GM06990 (cell line): ENCODE measurements around the gene ADK.
"Not testable (repeated sequence)": the region's sequence is repeated elsewhere in the genome, so short reads cannot be mapped to it uniquely, and the experiment has no call there.

Source experiments
- DNase-seq: peaks from one replicate; pipeline ENCODE4 v3.0.0-alpha.2; 2011; ENCODE audit not compliant: insufficient read length; ENCODE audit errors: extremely low read depth
- H3K27me3 ChIP-seq: replicated peaks from 2 replicates; pipeline ENCODE4 v1.6.0; 2011; ENCODE audit warnings: low read length; ENCODE audit not compliant: control insufficient read depth, insufficient read depth
- H3K36me3 ChIP-seq: 2 replicates; pipeline ENCODE4 v1.5.1; 2011; ENCODE audit warnings: low read length; ENCODE audit not compliant: control insufficient read depth, insufficient read depth
- H3K4me3 ChIP-seq: replicated peaks from 2 replicates; pipeline ENCODE4 v1.5.1; 2011; ENCODE audit warnings: low read depth, mild to moderate bottlenecking, control low read depth, low read length
- CTCF ChIP-seq: IDR thresholded peaks from 2 replicates; pipeline ENCODE4 v1.5.1; 2011; ENCODE audit warnings: low read length, control low read depth, mild to moderate bottlenecking, inconsistent platforms; ENCODE audit not compliant: insufficient read depth, poor library complexity, severe bottlenecking

The ADK gene

DNA sequence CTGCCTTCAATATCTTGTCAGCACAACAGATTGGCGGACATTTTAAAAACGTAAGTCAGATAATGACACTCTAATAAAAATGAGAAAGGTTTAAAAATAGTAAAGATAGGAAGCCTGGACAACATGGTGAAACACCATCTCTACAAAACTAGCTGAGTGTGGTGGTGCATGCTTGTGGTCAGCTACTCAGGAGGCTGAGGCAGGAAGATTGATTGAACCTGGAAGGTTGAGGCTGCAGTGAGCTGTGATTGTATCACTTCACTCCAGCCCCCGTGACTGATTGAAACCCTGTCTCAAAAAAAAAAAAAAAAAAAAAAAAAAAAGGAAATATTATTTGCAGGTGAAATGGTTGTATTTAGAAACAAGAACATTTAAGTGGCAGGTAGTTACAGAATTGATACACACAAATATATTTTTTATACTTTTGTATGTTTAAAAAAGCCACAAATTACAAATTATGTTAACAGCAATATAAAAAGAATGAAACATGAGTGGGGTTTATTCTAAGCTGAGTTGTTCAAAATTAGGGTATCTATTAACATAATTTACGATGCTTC, 141.9 kb downstream of the ADK start:
- no peak for TF ChIP-seq CTCF
- DNase-seq, result no peak
- Histone ChIP-seq H3K36me3 (no peaks in the 10 kb centered on the region), H3K4me3 (no peak overlapping the region), H3K27me3 (no peaks in the 10 kb centered on the region)

DNA sequence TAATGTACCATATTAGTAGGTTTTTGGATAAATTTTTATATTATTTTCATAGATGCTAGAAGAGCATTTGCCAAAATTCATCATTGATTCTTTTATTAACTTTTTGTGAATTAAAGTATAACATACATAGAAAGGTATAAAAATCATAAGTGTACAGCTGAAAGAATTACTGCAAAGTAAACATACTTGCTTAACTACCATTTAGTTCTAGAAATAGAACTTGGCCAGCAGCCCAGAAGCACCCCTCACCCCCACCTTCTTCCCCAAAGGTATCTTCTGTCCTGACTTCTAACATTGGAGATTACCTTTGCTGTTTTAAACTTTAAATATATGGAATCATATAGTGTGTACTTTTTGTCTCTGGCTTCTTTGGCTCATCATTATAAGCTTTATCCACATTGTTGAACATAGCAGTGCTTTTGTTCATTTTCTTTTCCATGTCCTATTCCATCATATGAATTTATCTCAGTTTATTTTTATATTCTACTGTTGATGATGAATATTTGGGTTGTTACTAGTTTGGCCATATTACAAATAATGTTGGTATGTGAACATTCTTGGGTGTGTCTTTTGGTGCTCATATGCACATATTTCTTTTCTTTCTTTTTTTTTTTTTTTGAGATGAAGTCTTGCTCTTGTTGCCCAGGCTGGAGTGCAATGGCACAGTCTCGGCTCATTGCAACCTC, 142.8 kb downstream of the ADK start:
- no peak overlapping the region for H3K4me3 ChIP-seq
- no peaks in the 10 kb centered on the region for H3K27me3 ChIP-seq
- no peak for DNase-seq
- H3K36me3 ChIP-seq, result no peaks in the 10 kb centered on the region
- no peak for TF ChIP-seq CTCF

GRCh38 chr10:74297389-74298080, 146.5 kb downstream of the ADK start:
- no peak for TF ChIP-seq CTCF
- no peaks in the 10 kb centered on the region for H3K36me3 ChIP-seq
- H3K4me3 ChIP-seq, result no peak overlapping the region
- DNase-seq, result no peak
- H3K27me3 ChIP-seq, result no peaks in the 10 kb centered on the region

GRCh38 chr10:74300074-74300621, 149.1 kb downstream of the ADK start:
- H3K4me3 ChIP-seq, H3K27me3 ChIP-seq, DNase-seq, H3K36me3 ChIP-seq: not testable (repeated sequence)

GRCh38 chr10:74300666-74301065, 149.6 kb downstream of the ADK start:
- Histone ChIP-seq H3K27me3 (no peaks in the 10 kb centered on the region), H3K4me3 (no peak overlapping the region), H3K36me3 (no peaks in the 10 kb centered on the region)
- DNase-seq, result no peak
- TF ChIP-seq CTCF, result no peak

DNA sequence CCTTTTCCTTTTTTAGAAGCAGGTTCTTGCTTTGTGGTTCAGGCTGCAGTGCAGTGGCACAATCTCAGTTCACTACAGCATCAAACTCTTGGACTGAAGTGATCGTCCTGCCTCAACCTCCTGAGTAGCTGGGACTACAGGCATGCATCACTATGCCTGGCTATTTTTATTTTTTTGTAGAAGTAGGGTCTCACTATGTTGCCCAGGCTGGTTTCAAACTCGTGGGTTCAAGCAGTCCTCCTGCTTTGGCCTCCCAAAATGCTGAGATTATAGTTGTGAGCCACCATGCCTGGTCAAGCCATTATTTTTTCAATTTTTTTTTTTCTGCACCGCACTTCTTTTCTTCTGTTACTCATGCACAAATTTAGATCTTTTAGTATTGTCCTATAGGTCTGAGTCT, 154.7 kb downstream of the ADK start:
- DNase-seq, result no peak
- no peaks in the 10 kb centered on the region for H3K27me3 ChIP-seq
- H3K4me3 ChIP-seq, result no peak overlapping the region
- no peak for TF ChIP-seq CTCF
- H3K36me3 ChIP-seq, result no peaks in the 10 kb centered on the region
